Measurements from ENCODE around the gene C15orf40. TPM values are rescaled to one million over a fixed set of nuclear protein-coding genes. Genes with fewer than 3 reads are reported as not detected.
"Not testable (repeated sequence)": the region's sequence is repeated elsewhere in the genome, so short reads cannot be mapped to it uniquely, and the experiment has no call there.

C15orf40 gene
- total RNA-seq, 4 donors from 2014 or later, result 7.0 to 11.8 (median 9.1) TPM

DNA sequence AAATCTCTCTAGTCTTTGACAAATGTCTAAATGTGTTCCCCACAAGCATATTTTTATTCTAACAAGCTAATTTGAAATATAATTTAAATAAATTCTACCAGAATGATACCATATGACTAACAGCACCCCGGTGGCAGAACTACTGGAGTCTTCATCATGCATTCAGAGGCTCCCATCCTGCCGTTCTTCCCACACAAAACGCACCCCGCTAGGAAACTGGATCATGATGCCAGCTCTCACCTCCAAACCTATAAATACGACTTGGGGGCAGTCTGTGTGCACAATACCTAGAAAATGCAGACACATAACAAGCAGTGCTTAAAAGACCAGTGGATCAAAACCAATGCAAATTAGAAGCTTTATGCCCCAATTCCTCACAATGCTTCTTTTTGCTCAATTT lies 67.4 kb downstream of the C15orf40 start:
- 83% methylated on average over 5 of the region's 5 CpGs for WGBS
- Histone ChIP-seq H3K36me3 (no peaks in the 10 kb centered on the region), H3K9me3 (no peaks in the 10 kb centered on the region), H3K4me3 (no peak overlapping the region), H3K27me3 (no peaks in the 10 kb centered on the region), H3K27ac (replicated peaks in 1 of 4) (no peak overlapping the region), H3K4me1 (no peaks in the 10 kb centered on the region)
- no peak for DNase-seq (ENCODE audit: extremely low spot score)
- intact Hi-C loops (cut with DNase I), result no loop called here
- TF ChIP-seq EP300 (IDR thresholded peaks at IDR 0.05) (no peak), POLR2A (IDR thresholded peaks at IDR 0.05; ENCODE audit: low read depth) (no peak), POLR2AphosphoS5 (IDR thresholded peaks at IDR 0.05) (no peak)
- TF ChIP-seq, protein P1, sequence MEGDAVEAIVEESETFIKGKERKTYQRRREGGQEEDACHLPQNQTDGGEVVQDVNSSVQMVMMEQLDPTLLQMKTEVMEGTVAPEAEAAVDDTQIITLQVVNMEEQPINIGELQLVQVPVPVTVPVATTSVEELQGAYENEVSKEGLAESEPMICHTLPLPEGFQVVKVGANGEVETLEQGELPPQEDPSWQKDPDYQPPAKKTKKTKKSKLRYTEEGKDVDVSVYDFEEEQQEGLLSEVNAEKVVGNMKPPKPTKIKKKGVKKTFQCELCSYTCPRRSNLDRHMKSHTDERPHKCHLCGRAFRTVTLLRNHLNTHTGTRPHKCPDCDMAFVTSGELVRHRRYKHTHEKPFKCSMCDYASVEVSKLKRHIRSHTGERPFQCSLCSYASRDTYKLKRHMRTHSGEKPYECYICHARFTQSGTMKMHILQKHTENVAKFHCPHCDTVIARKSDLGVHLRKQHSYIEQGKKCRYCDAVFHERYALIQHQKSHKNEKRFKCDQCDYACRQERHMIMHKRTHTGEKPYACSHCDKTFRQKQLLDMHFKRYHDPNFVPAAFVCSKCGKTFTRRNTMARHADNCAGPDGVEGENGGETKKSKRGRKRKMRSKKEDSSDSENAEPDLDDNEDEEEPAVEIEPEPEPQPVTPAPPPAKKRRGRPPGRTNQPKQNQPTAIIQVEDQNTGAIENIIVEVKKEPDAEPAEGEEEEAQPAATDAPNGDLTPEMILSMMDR (IDR thresholded peaks at IDR 0.05), result no peak

DNA sequence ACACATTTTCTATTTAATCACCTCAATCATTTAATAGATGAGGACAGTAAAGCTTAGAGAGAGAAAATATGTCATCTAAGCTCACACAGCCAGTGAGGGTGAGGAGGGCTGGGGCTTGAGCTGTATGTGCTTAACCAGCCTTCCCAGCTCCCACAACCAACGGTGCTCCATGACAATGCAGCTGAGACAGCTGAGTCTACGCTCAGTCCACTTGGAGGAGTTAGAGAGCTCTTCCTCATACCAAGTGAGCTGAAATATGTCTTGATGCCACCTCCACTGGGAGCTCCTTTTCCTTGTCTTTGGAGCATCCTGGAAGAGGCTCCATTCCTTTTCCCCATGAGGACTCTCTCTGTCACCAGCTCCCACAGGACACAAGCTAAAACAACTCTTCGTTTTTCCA lies 68.3 kb downstream of the C15orf40 start:
- H3K27me3 ChIP-seq, result no peaks in the 10 kb centered on the region
- no peak overlapping the region for H3K27ac ChIP-seq (replicated peaks in 1 of 4)
- DNase-seq (ENCODE audit: extremely low spot score), result no peak
- intact Hi-C loops (cut with DNase I), result no loop called here
- 76% methylated on average over 3 of the region's 3 CpGs for WGBS
- TF ChIP-seq POLR2AphosphoS5 (IDR thresholded peaks at IDR 0.05) (no peak), POLR2A (IDR thresholded peaks at IDR 0.05; ENCODE audit: low read depth) (no peak), EP300 (IDR thresholded peaks at IDR 0.05) (no peak)
- TF ChIP-seq, protein P1 (IDR thresholded peaks at IDR 0.05), result no peak
- H3K36me3 ChIP-seq, result no peaks in the 10 kb centered on the region
- no peaks in the 10 kb centered on the region for H3K9me3 ChIP-seq
- no peak overlapping the region for H3K4me3 ChIP-seq
- no peaks in the 10 kb centered on the region for H3K4me1 ChIP-seq

DNA sequence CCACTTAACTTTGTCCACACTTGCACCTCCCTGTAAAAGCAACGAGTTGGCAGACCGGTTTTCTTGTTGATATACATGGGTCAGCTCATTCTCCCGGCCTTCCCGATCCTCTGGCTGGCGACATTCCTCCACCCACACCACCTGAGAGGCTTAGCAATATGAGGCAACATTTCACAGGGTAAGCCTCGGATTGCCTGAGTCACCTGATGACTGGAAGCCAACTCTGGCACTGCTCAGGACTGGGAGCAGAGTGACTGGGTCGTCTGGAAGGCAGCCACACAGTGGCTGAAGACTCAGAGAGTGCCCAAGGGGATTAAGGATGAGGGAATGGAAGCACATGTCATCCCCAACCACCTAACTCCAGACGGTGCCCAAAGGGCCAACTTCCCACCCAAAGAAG lies 68.7 kb downstream of the C15orf40 start:
- intact Hi-C loops (cut with DNase I), result no loop called here
- Histone ChIP-seq H3K27ac (replicated peaks in 1 of 4) (no peak overlapping the region), H3K4me3 (no peak overlapping the region), H3K9me3 (no peaks in the 10 kb centered on the region), H3K27me3 (no peaks in the 10 kb centered on the region), H3K4me1 (no peaks in the 10 kb centered on the region), H3K36me3 (no peaks in the 10 kb centered on the region)
- no peak for DNase-seq (ENCODE audit: extremely low spot score)
- WGBS, result 75% methylated on average over 7 of the region's 8 CpGs
- TF ChIP-seq POLR2A (IDR thresholded peaks at IDR 0.05; ENCODE audit: low read depth) (no peak), POLR2AphosphoS5 (IDR thresholded peaks at IDR 0.05) (no peak), EP300 (IDR thresholded peaks at IDR 0.05) (no peak)
- TF ChIP-seq, protein P1 (IDR thresholded peaks at IDR 0.05), result no peak

- H3K4me1 ChIP-seq; H3K36me3 ChIP-seq; intact Hi-C loops (cut with DNase I); H3K27me3 ChIP-seq; DNase-seq (ENCODE audit: extremely low spot score); H3K27ac ChIP-seq (replicated peaks in 1 of 4); H3K4me3 ChIP-seq; H3K9me3 ChIP-seq: not testable (repeated sequence)
- 97% methylated on average over 6 of the region's 6 CpGs for WGBS
Observed at GRCh38 chr15:82939678-82940077, 71.8 kb downstream of the C15orf40 start.

Other genes starting within 250 kb of the C15orf40 start
- not detected for gene FSD2, start 205.6 kb downstream of the C15orf40 start, total RNA-seq
- gene WHAMM, start 202.0 kb downstream of the C15orf40 start, total RNA-seq, result 10 to 100 TPM in 3 of 4 donors, 1 to 10 TPM in 1; 9.6 to 17.4 (median 14.2) TPM
- gene HOMER2, start 58.9 kb downstream of the C15orf40 start, total RNA-seq, result 10 to 100 TPM; 13.3 to 54.8 (median 25.8) TPM
- 10 to 100 TPM; 17.2 to 23.2 (median 19.8) TPM for gene RAMAC, start 25.4 kb downstream of the C15orf40 start, total RNA-seq
- gene BTBD1, start 55.6 kb upstream of the C15orf40 start, total RNA-seq, result 10 to 100 TPM; 53.2 to 69.6 (median 64.2) TPM
- 1 to 10 TPM; 5.8 to 7.8 (median 6.6) TPM for gene TM6SF1, start 96.0 kb upstream of the C15orf40 start, total RNA-seq
- gene HDGFL3, start 196.2 kb upstream of the C15orf40 start, total RNA-seq, result 10 to 100 TPM; 38.1 to 72.6 (median 47.9) TPM